Small intestine (tissue), 7 donors: ENCODE data around the gene SLC27A1. TPM values are rescaled to one million over a fixed set of nuclear protein-coding genes. Genes with fewer than 3 reads are reported as not detected.

ENCODE experiments used
- DNase-seq, 2 donors: peaks; one replicate each; pipeline versions ENCODE4 v3.0.0 to v3.0.0-alpha.2; 2013
- FAIRE-seq: peaks from 2 replicates; lab custom pipeline; 2012; peaks lifted over from hg19 to GRCh38; lab: Jason Lieb, UNC
- H3K27ac ChIP-seq, 3 donors: one replicate each; pipeline ENCODE4 v1.5.1; 2013; ENCODE audit warnings: low read length in 2 of 3, mild to moderate bottlenecking in 2 of 3, control low read depth in 1 of 3, inconsistent platforms in 1 of 3, low read depth in 1 of 3, moderate library complexity in 1 of 3
- H3K27me3 ChIP-seq, 3 donors: one replicate each; pipeline ENCODE4 v1.6.1; 2013; ENCODE audit warnings: low read length in 3 of 3, inconsistent platforms in 1 of 3; ENCODE audit not compliant: control insufficient read depth in 3 of 3, insufficient read depth in 3 of 3
- H3K36me3 ChIP-seq, 3 donors: one replicate each; pipeline ENCODE4 v1.6.1; 2013; ENCODE audit warnings: low read length in 3 of 3, inconsistent platforms in 1 of 3, low read depth in 1 of 3, mild to moderate bottlenecking in 1 of 3, moderate library complexity in 1 of 3; ENCODE audit not compliant: control insufficient read depth in 3 of 3, insufficient read depth in 2 of 3
- H3K4me1 ChIP-seq, 3 donors: one replicate each; pipeline ENCODE4 v1.6.1; 2013; ENCODE audit warnings: low read length in 2 of 3, inconsistent platforms in 1 of 3, low read depth in 1 of 3, mild to moderate bottlenecking in 1 of 3, moderate library complexity in 1 of 3; ENCODE audit not compliant: control insufficient read depth in 3 of 3, insufficient read depth in 2 of 3
- H3K4me3 ChIP-seq, 3 donors: one replicate each; pipeline ENCODE4 v1.5.1; 2013; ENCODE audit warnings: low read length in 3 of 3, control low read depth in 1 of 3, inconsistent platforms in 1 of 3, low read depth in 1 of 3, mild to moderate bottlenecking in 1 of 3, moderate library complexity in 1 of 3
- H3K9me3 ChIP-seq, 2 donors: one replicate each; pipeline ENCODE4 v1.6.1; 2013; ENCODE audit warnings: low read depth in 1 of 2, low read length in 1 of 2; ENCODE audit not compliant: control insufficient read depth in 2 of 2, insufficient read depth in 1 of 2
- WGBS, 3 donors: extraction: QIAGEN DNeasy Blood & Tissue Kit; methylation state at CpG; one replicate each; pipeline ENCODE4 v1.1.7; 2013; 5-methylcytosine and 5-hydroxymethylcytosine counted together
- polyA plus RNA-seq, 4 donors: library from polyadenylated mRNA; stranded (reverse) in 3 of 4; unstranded in 1 of 4; fragments of 200-250 nt in 3 of 4; fragments of 120-200 nt in 1 of 4; gene quantifications; one replicate each; pipeline versions ENCODE4 v1.2.1 to v1.2.3, GENCODE V29; 2013
- donor health status: healthy with polysubstance abuse.
- donor health status: control.
- donor health status: control.
- donor health status: Bipolar disorder and iron deficiency.
- donor health status: healthy.

SLC27A1 gene
- polyA plus RNA-seq, 4 donors = 0.22 to 5.5 (median 3.1) TPM

DNA sequence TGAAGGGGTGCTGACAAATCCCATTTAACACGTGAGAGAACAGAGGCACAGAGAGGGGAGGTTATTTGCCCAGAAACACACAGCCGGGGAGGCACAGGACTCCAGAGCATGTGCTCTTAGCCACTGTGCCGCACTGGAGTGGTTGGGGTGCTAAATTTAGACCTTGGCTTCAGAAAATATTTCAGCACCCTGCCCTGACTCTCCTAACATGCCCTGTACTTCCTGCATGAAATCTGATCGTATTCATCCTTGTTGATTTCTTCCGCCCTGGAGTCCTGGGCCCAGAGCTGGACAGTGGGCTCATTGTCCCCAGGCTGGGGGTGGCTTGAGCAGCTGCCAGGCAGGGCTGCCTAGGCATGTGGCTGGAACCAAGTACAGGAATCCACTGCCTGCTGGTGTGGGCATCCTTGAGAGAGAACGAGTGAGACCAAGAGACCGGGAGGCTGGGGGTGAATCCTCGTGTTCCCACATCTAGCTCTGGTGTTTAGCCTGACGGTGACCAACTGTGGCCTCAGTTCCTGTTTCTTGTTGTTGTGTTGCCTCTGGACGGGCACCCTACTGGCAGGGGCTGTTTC lies 5.3 kb downstream of the SLC27A1 start:
- H3K9me3 ChIP-seq = no peaks in the 10 kb centered on the region
- 63 to 72% (median 67%) methylated on average over 10 of the region's 10 CpGs for WGBS, 3 donors
- H3K4me3 ChIP-seq = no peak overlapping the region
- H3K4me1 ChIP-seq = peaks cover 0 to 7% (median 0%) of the 10 kb centered on the region in 3 donors
- no peak for FAIRE-seq
- peak overlapping the region in 1 of 3 donors; percentile 27 for H3K27ac ChIP-seq
- no peaks in the 10 kb centered on the region for H3K36me3 ChIP-seq
- peaks cover 0 to 13% (median 0%) of the 10 kb centered on the region in 3 donors for H3K27me3 ChIP-seq
- no peak for DNase-seq

DNA sequence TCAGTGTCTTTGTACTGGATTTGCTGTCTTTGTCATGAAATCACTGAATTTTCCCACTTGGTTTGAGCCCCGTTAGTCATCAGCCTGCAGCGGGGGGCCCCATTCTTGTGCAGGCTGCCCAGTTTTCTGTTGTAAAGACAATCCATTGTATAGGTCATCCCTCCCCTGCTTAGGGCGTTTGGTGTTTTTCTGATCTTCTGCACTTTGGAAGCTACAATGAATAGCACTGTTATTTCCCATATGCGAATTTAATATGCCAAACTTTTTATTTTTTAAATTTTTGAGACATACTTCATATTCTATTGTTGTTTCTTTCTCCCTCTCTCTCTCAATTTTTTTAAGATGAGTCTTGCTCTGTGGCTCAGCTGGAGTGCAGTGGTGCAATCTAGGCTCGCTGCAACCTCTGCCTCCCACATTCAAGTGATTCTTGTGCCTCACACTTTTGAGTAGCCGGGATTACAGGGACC lies 9.0 kb downstream of the SLC27A1 start:
- Histone ChIP-seq H3K4me3 (no peak overlapping the region), H3K36me3 (no peaks in the 10 kb centered on the region), H3K27me3 (no peaks in the 10 kb centered on the region), H3K4me1 (no peaks in the 10 kb centered on the region), H3K27ac (no peak overlapping the region), H3K9me3 (no peaks in the 10 kb centered on the region)
- DNase-seq = no peak
- WGBS, 3 donors = 78 to 86% (median 84%) methylated on average over 6 of the region's 6 CpGs
- no peak for FAIRE-seq

DNA sequence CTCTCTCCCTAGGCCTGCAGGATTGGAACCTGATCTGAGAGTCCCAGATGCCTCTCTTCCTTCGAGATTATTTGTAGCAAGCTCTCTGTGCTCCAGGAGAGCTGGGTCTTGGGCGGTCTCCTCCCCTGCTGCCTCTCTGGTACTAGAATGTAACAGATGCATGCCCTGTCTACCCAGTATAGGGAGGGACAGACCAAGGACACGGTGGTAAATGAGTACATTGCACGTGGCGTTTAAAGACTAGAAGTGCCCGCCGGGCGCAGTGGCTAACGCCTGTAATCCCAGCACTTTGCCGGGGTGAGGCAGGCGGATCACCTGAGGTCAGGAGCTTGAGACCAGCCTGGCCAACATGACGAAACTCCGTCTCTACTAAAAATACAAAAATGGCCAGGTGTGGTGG lies 11.7 kb downstream of the SLC27A1 start:
- no peaks in the 10 kb centered on the region for H3K36me3 ChIP-seq
- H3K27ac ChIP-seq = no peak overlapping the region
- no peaks in the 10 kb centered on the region for H3K27me3 ChIP-seq
- no peak overlapping the region for H3K4me3 ChIP-seq
- H3K4me1 ChIP-seq = no peaks in the 10 kb centered on the region
- H3K9me3 ChIP-seq = no peaks in the 10 kb centered on the region
- WGBS, 3 donors = 67 to 85% (median 72%) methylated on average over 13 of the region's 13 CpGs
- DNase-seq (no peak), FAIRE-seq (no peak)

DNA sequence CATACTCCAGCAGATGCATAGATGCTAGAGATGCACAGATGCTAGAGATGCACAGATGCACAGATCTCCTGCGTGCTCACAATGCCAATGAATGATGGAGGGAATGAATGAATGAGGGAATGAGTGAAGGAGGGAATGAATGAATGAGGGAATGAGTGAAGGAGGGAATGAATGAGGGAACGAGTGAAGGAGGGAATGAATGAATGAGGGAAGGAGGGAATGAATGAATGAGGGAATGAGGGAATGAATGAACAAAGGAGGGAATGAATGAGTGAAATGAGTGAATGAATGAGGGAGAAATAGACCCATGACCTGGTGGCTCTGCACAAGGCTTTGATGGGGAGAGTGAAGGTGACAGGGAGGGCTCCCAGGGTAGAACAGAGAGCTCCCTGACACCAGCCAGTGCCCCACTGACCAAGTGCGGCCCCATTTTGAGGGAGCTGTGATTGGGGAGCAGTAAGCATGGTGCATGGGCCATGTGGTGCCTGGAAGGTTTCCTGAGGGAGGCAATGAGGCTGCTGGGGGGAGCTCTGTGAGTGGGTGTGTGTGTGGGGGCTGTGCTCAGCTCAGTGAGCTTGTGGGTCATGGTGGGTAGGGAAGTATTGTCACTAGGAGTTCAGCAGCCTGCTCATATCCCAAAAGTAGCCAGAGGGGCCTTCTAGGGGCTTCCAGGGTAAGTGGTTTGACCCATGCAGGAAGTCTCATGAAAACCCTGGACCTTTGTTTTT lies 12.7 kb downstream of the SLC27A1 start:
- WGBS, 3 donors = 73 to 85% (median 78%) methylated on average over 3 of the region's 3 CpGs
- H3K27me3 ChIP-seq = no peaks in the 10 kb centered on the region
- no peak overlapping the region for H3K4me3 ChIP-seq
- no peak overlapping the region for H3K27ac ChIP-seq
- peaks cover 0 to 3% (median under 1%) of the 10 kb centered on the region in 3 donors for H3K4me1 ChIP-seq
- FAIRE-seq (no peak), DNase-seq (no peak)
- H3K36me3 ChIP-seq = peaks cover 0 to 2% (median 0%) of the 10 kb centered on the region in 3 donors
- H3K9me3 ChIP-seq = no peaks in the 10 kb centered on the region

DNA sequence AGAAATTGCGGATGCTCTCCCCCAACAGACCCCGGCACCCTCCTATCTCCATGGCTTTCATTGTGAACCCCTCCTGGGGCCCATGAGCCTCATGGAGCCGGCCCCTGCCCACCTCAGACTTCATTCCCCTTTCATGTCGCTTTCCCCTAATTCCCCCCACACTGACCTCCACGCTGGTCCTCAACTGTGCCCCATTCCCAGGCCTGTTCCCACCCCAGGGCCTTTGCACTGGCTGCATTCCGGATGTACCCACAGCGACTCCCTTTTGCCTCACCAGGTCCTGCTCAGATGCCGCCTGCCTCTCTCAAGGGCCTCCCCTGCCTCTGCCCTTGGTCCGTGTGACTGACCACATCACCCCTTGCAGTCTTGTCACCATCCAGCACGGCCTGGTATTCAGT lies 13.3 kb downstream of the SLC27A1 start:
- Histone ChIP-seq H3K36me3 (peaks cover 0 to 2% (median 0%) of the 10 kb centered on the region in 3 donors), H3K4me1 (peaks cover 0 to 7% (median 6%) of the 10 kb centered on the region in 3 donors), H3K27ac (no peak overlapping the region), H3K27me3 (no peaks in the 10 kb centered on the region), H3K9me3 (no peaks in the 10 kb centered on the region), H3K4me3 (no peak overlapping the region)
- WGBS, 3 donors = 89 to 91% (median 89%) methylated on average over 9 to 10 of the region's 10 CpGs
- FAIRE-seq (no peak), DNase-seq (no peak)

DNA sequence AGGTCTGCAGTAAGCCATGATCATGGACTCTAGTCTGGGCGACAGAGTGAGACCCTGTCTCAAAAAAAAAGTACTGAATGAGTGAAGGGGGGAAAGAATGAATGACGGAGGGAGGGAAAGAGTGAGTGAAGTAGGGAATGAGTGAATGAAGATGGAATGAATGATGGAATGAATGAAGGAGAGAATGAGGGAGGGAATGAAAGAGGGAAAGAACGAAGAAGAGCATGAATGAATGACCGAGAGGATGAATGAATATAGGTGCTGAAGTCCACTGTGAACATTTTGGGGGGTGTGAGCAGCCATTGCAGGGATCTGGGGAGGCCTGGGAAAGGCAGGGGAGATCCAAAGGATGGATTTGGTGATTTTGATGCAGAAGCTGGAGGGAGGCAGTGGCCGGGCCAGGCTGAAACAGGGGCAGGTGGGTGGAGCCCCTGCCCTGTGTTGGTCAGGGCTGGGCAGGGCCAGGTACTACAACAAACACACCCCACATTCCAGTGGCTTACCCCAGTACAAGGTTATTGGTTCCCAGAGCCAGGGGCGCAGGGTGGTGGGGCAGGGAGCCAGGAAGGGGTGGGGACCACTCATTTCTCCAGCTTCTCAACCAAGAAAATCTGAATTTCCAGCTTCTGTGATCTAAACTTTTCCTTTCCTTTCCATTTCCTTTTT lies 14.3 kb downstream of the SLC27A1 start:
- Histone ChIP-seq H3K4me3 (no peak overlapping the region), H3K36me3 (peaks cover 0 to 2% (median 0%) of the 10 kb centered on the region in 3 donors), H3K4me1 (peaks cover 0 to 8% (median 8%) of the 10 kb centered on the region in 3 donors), H3K9me3 (no peaks in the 10 kb centered on the region), H3K27ac (no peak overlapping the region), H3K27me3 (no peaks in the 10 kb centered on the region)
- 72 to 86% (median 76%) methylated on average over 6 of the region's 6 CpGs for WGBS, 3 donors
- FAIRE-seq (no peak), DNase-seq (no peak)

DNA sequence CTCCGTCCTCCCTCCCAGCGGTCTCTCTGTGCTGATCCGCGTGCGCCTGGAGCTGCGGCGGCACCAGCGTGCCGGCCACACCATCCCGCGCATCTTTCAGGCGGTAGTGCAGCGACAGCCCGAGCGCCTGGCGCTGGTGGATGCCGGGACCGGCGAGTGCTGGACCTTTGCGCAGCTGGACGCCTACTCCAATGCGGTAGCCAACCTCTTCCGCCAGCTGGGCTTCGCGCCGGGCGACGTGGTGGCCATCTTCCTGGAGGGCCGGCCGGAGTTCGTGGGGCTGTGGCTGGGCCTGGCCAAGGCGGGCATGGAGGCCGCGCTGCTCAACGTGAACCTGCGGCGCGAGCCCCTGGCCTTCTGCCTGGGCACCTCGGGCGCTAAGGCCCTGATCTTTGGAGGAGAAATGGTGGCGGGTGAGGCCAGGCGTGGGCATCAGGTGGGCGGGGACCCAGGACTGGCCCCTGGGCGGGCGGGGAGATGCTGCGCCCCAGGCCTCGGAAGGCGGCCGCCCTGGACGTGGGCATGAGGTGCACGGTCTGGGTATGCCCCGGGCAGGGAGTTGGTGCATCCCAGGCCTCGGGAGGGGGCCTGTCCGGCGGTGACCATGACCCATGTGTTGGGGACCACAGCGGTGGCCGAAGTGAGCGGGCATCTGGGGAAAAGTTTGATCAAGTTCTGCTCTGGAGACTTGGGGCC lies 16.4 kb downstream of the SLC27A1 start:
- Histone ChIP-seq H3K27ac (no peak overlapping the region), H3K4me3 (no peak overlapping the region), H3K4me1 (peaks cover 0 to 8% (median 8%) of the 10 kb centered on the region in 3 donors), H3K9me3 (no peaks in the 10 kb centered on the region), H3K36me3 (peaks cover 0 to 2% (median 0%) of the 10 kb centered on the region in 3 donors), H3K27me3 (no peaks in the 10 kb centered on the region)
- no peak for FAIRE-seq
- no peak for DNase-seq
- WGBS, 3 donors = 96 to 97% (median 96%) methylated on average over 42 to 58 of the region's 58 CpGs
